Endothelial cell of coronary artery (primary cell): ENCODE data around the gene PRR20G. TPM values are rescaled to one million over a fixed set of nuclear protein-coding genes. Genes with fewer than 3 reads are reported as not detected.

Experiments used
- total RNA-seq: library from RNA; depleted of rRNA; stranded (reverse); fragments of >200 nt; gene quantifications from 2 replicates; pipeline ENCODE4 v1.2.3, GENCODE V29; 2014

The PRR20G gene
- total RNA-seq, result not detected in 2 replicates

DNA sequence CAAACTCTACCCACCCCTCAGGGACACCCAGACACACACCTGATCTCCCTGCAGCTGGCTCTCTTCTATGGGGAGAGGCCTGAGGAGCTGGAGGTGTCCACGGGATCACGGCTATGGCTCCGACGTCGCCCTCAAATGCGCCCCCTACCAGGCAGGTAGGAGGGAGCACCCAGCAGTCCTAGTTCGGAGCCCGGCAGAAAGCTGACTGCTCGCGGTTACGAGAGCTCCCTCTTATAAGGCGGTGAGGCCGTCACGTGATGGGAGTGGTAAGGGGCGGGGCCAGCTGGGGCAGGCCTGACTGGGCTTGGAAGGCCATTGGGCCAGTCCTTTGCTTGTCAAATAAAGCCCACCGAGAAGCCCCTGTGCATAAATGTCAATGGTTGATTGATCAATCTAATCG, at the start of gene PRR20G:
Gene PRR20G, minus strand, starts transcription at position 207 of the 400 bp plus-strand sequence. CDS start 681 bp downstream, outside the sequence.

Other genes starting within 250 kb of the PRR20G start
- not detected in 2 replicates for gene PRR23E, start 94.9 kb downstream of the PRR20G start, total RNA-seq